ENCODE results near the gene CYP3A5. TPM values are rescaled to one million over a fixed set of nuclear protein-coding genes. Genes with fewer than 3 reads are reported as not detected.

Gene CYP3A5
- total and polyA plus RNA-seq, 2 of the 4 experiments (the other 2 are of a cell fraction), result not detected

DNA sequence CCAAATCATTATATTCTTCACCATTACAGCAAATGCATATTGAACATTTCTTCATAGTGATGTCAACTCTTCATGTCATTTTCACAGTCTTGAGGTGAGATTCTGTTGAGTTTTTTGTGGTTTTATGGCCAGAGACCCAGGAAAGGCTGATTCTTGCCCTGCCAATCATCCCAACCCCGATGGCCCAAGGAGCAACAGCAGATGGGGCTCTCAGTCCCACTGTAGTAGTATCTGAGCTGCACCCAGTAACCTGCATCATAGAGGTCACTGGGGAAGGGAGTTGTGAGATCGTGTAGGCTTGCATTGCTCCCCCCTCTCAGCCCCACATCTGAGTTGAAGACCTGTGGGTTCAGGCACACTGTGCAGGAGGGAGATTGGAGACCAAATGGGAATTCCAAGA, 36.3 kb downstream of the CYP3A5 start:
- no peak overlapping the region for H2AFZ ChIP-seq (replicated peaks; ENCODE audit: low read length, poor library complexity)
- 0 out of 2 replicates have a peak, but pooled peaks cover 2% of the 10 kb centered on the region for H3K36me3 ChIP-seq (ENCODE audit: control insufficient read depth, insufficient read depth, low read length)
- H2BK20ac ChIP-seq (ENCODE audit: low read depth, low read length), result no peak overlapping the region
- ChIA-PET POLR2A (ENCODE audit: unreplicated experiment) (no interaction called here), CTCF (no interaction called here)
- H3K27me3 ChIP-seq (ENCODE audit: control insufficient read depth, insufficient read depth, low read length), result no peaks in the 10 kb centered on the region
- no CpG with 5 or more reads among the region's 2 CpGs for WGBS, 2 experiments (ENCODE audit: extremely low coverage in 2 of 2, insufficient read length in 1 of 2)
- H2AK5ac ChIP-seq (ENCODE audit: low read depth, low read length), result no peak overlapping the region
- no peaks in the 10 kb centered on the region for H3K79me1 ChIP-seq (ENCODE audit: low read depth in 1 of 2, low read length in 2 of 2)
- no peak overlapping the region for H3K14ac ChIP-seq (replicated peaks; ENCODE audit: low read depth, low read length)
- TF ChIP-seq NFE2L2 (IDR thresholded peaks at IDR 0.05; ENCODE audit: low read depth, low read length), result no peak
- TF ChIP-seq POLR2A (IDR thresholded peaks at IDR 0.05; ENCODE audit: low read depth, low read length), result no peak
- TF ChIP-seq FOS (IDR thresholded peaks at IDR 0.05; ENCODE audit: low read depth, low read length), result no peak
- TF ChIP-seq, protein P1, sequence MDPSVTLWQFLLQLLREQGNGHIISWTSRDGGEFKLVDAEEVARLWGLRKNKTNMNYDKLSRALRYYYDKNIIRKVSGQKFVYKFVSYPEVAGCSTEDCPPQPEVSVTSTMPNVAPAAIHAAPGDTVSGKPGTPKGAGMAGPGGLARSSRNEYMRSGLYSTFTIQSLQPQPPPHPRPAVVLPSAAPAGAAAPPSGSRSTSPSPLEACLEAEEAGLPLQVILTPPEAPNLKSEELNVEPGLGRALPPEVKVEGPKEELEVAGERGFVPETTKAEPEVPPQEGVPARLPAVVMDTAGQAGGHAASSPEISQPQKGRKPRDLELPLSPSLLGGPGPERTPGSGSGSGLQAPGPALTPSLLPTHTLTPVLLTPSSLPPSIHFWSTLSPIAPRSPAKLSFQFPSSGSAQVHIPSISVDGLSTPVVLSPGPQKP (IDR thresholded peaks at IDR 0.05; ENCODE audit: borderline replicate concordance, low read depth, low read length), result no peak
- TF ChIP-seq CEBPB (IDR thresholded peaks at IDR 0.05; ENCODE audit: low read depth, low read length), result no peak
- TF ChIP-seq MAZ (IDR thresholded peaks at IDR 0.05; ENCODE audit: borderline replicate concordance, low read depth, low read length), result no peak
- TF ChIP-seq CHD1 (IDR thresholded peaks at IDR 0.05; ENCODE audit: low read depth, low read length), result no peak
- TF ChIP-seq MXI1 (IDR thresholded peaks at IDR 0.05; ENCODE audit: borderline replicate concordance, low read depth, low read length), result no peak
- no peak for TF ChIP-seq RAD21 (IDR thresholded peaks at IDR 0.05; ENCODE audit: low read length)
- TF ChIP-seq SMC3 (IDR thresholded peaks at IDR 0.05; ENCODE audit: low read depth, low read length), result no peak
- no peak for TF ChIP-seq MAFK (IDR thresholded peaks at IDR 0.05; ENCODE audit: low read depth, low read length)
- TF ChIP-seq RFX5 (IDR thresholded peaks at IDR 0.05; ENCODE audit: low read depth, low read length), result no peak
- TF ChIP-seq, protein P2, sequence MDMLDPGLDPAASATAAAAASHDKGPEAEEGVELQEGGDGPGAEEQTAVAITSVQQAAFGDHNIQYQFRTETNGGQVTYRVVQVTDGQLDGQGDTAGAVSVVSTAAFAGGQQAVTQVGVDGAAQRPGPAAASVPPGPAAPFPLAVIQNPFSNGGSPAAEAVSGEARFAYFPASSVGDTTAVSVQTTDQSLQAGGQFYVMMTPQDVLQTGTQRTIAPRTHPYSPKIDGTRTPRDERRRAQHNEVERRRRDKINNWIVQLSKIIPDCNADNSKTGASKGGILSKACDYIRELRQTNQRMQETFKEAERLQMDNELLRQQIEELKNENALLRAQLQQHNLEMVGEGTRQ (IDR thresholded peaks at IDR 0.05; ENCODE audit: low read depth, low read length), result no peak
- TF ChIP-seq RCOR1 (IDR thresholded peaks at IDR 0.05; ENCODE audit: insufficient replicate concordance, low read length), result no peak
- H4K5ac ChIP-seq (ENCODE audit: low read depth, low read length), result no peak overlapping the region
- H4K20me1 ChIP-seq (ENCODE audit: insufficient read depth, low read length), result no peaks in the 10 kb centered on the region
- H4K91ac ChIP-seq (ENCODE audit: insufficient read depth, low read depth, low read length), result no peak overlapping the region
- DNase-seq (no peak), ATAC-seq (ENCODE audit: low read depth) (no peak)
- intact Hi-C loops (cut with micrococcal nuclease) (no loop called here), in situ Hi-C loops (cut with MboI; ENCODE audit: low sequenced_read_pairs) (no loop called here), dilution Hi-C loops (cut with HindIII; ENCODE audit: low sequenced_read_pairs, unreplicated experiment) (no loop called here)
- no peak overlapping the region for H3K23ac ChIP-seq (ENCODE audit: low read depth, low read length)
- H2BK5ac ChIP-seq (ENCODE audit: low read depth, low read length, poor library complexity, severe bottlenecking), result no peak overlapping the region
- no peak overlapping the region for H4K8ac ChIP-seq (ENCODE audit: low read depth in 2 of 2, low read length in 2 of 2)
- no peak overlapping the region for H3K9ac ChIP-seq (ENCODE audit: low read depth, low read length)
- H2BK120ac ChIP-seq (ENCODE audit: low read depth, low read length), result no peak overlapping the region
- no peak overlapping the region for H3K4ac ChIP-seq (ENCODE audit: low read depth, low read length)
- BruUV-seq (replicated peaks), result no TSS peak
- H2BK15ac ChIP-seq (ENCODE audit: low read depth, low read length), result no peak overlapping the region
- H3K9me3 ChIP-seq (ENCODE audit: control insufficient read depth, insufficient read depth, low read length), result no peaks in the 10 kb centered on the region
- H3K18ac ChIP-seq (ENCODE audit: low read depth, low read length), result no peak overlapping the region
- H2AK9ac ChIP-seq (replicated peaks; ENCODE audit: low read depth, low read length, poor library complexity), result no peak overlapping the region
- H3K4me1 ChIP-seq (ENCODE audit: control insufficient read depth, insufficient read depth, low read length), result no peaks in the 10 kb centered on the region
- no peaks in the 10 kb centered on the region for H3K9me1 ChIP-seq (ENCODE audit: insufficient read depth, low read length)
- H3K4me2 ChIP-seq (ENCODE audit: low read depth, low read length), result no peak overlapping the region
- H3K4me3 ChIP-seq (ENCODE audit: insufficient read depth, low read depth, low read length), result no peak overlapping the region
- H3K27ac ChIP-seq (ENCODE audit: insufficient read depth, low read length), result no peak overlapping the region
- H3K56ac ChIP-seq (ENCODE audit: extremely low read depth, insufficient read depth, low read length), result no peak overlapping the region

All from IMR-90 (cell line).